ENCODE measurements around the gene BLOC1S5. TPM values are rescaled to one million over a fixed set of nuclear protein-coding genes. Genes with fewer than 3 reads are reported as not detected.

BLOC1S5 gene
- total and polyA plus RNA-seq, 2 of the 8 experiments (the other 6 are each of a cell fraction or from before 2014, with no cell fraction given), result 3.4 to 17.2 TPM

- TF ChIP-seq SRF (IDR thresholded peaks at IDR 0.05; ENCODE audit: low read depth, low read length) (no peak), GTF2F1 (IDR thresholded peaks at IDR 0.05; ENCODE audit: borderline replicate concordance, low read depth, low read length) (no peak), NANOG (IDR thresholded peaks at IDR 0.05; ENCODE audit: insufficient read depth, low read depth, low read length, poor library complexity, severe bottlenecking) (no peak), MAFK (IDR thresholded peaks at IDR 0.05; ENCODE audit: low read depth, low read length) (no peak), JUN (IDR thresholded peaks at IDR 0.05; ENCODE audit: low read depth, low read length) (no peak)
Observed at GRCh38 chr6:8087870-8088754, 23.9 kb upstream of the BLOC1S5 start (continued).
